ENCODE data around the gene CSGALNACT2. TPM values are rescaled to one million over a fixed set of nuclear protein-coding genes. Genes with fewer than 3 reads are reported as not detected.

The CSGALNACT2 gene
- total RNA-seq, 1 experiment from 2014 or later = 3.6 TPM

GRCh38 chr10:43155741-43156140, 17.5 kb downstream of the CSGALNACT2 start:
- H4K20me1 ChIP-seq (ENCODE audit: low read length) = 0 out of 2 replicates have a peak, but pooled peaks cover 3% of the 10 kb centered on the region
- no peaks in the 10 kb centered on the region; the same call in 1 of the 2 replicates for H3K4me1 ChIP-seq (ENCODE audit: insufficient read depth, low read length)
- H3K27ac ChIP-seq (ENCODE audit: low read length) = no peak overlapping the region
- no TSS peak for BruUV-seq (replicated peaks)
- POLR2A ChIA-PET (ENCODE audit: unreplicated experiment) = no interaction called here
- H2AFZ ChIP-seq (ENCODE audit: low read length) = no peak overlapping the region
- H3K4me3 ChIP-seq (ENCODE audit: low read length) = no peak overlapping the region
- no peaks in the 10 kb centered on the region for H3K9me2 ChIP-seq (replicated peaks; ENCODE audit: low read length)
- DNase-seq = no peak
- intact Hi-C loops (cut with micrococcal nuclease) = no loop called here
- ATAC-seq = no peak
- no peaks in the 10 kb centered on the region for H3K9me3 ChIP-seq (ENCODE audit: low read length)
- H3K4me2 ChIP-seq (ENCODE audit: low read length) = no peak overlapping the region
- H3K36me3 ChIP-seq (ENCODE audit: low read depth, low read length) = no peaks in the 10 kb centered on the region
- TF ChIP-seq CTCF (conservative IDR thresholded peaks at IDR 0.05; ENCODE audit: low read depth, low read length) (no peak), EZH2phosphoT487 (IDR thresholded peaks at IDR 0.05; ENCODE audit: borderline replicate concordance, low read length) (no peak), EZH2 (IDR thresholded peaks at IDR 0.05; ENCODE audit: low read length, unreplicated experiment) (no peak)
- H3K9ac ChIP-seq (ENCODE audit: low read length) = no peak overlapping the region
- no peaks in the 10 kb centered on the region for H3F3A ChIP-seq (ENCODE audit: low read length, unreplicated experiment)
- peaks cover 10% of the 10 kb centered on the region for H3K79me2 ChIP-seq (ENCODE audit: low read length)
- H3K27me3 ChIP-seq (ENCODE audit: low read length) = no peaks in the 10 kb centered on the region
- CTCF ChIA-PET = no interaction called here

- ChIA-PET CTCF (no interaction called here), POLR2A (ENCODE audit: unreplicated experiment) (no interaction called here)
- DNase-seq (no peak), ATAC-seq (no peak)
- no peak overlapping the region for H2AFZ ChIP-seq (ENCODE audit: low read length)
- H3K9me2 ChIP-seq (replicated peaks; ENCODE audit: low read length) = no peaks in the 10 kb centered on the region
- no peak overlapping the region for H3K4me3 ChIP-seq (ENCODE audit: low read length)
- no peak overlapping the region for H3K9ac ChIP-seq (ENCODE audit: low read length)
- no peak overlapping the region for H3K27ac ChIP-seq (ENCODE audit: low read length)
- intact Hi-C loops (cut with micrococcal nuclease) = no loop called here
- H3K27me3 ChIP-seq (ENCODE audit: low read length) = no peaks in the 10 kb centered on the region
- peaks cover under 1% of the 10 kb centered on the region; the same call in 1 of the 2 replicates for H3K79me2 ChIP-seq (ENCODE audit: low read length)
- H3K9me3 ChIP-seq (ENCODE audit: low read length) = no peaks in the 10 kb centered on the region
- H3K4me2 ChIP-seq (ENCODE audit: low read length) = no peak overlapping the region
- no peaks in the 10 kb centered on the region for H3K36me3 ChIP-seq (ENCODE audit: low read depth, low read length)
- 0 out of 2 replicates have a peak, but pooled peaks cover 3% of the 10 kb centered on the region for H4K20me1 ChIP-seq (ENCODE audit: low read length)
- TF ChIP-seq EZH2phosphoT487 (IDR thresholded peaks at IDR 0.05; ENCODE audit: borderline replicate concordance, low read length) = no peak
- TF ChIP-seq CTCF (conservative IDR thresholded peaks at IDR 0.05; ENCODE audit: low read depth, low read length) = no peak
- TF ChIP-seq EZH2 (IDR thresholded peaks at IDR 0.05; ENCODE audit: low read length, unreplicated experiment) = no peak
- H3F3A ChIP-seq (ENCODE audit: low read length, unreplicated experiment) = no peaks in the 10 kb centered on the region
- H3K4me1 ChIP-seq (ENCODE audit: insufficient read depth, low read length) = no peaks in the 10 kb centered on the region; the same call in 1 of the 2 replicates
- no TSS peak for BruUV-seq (replicated peaks)
Measured at GRCh38 chr10:43156590-43157341, 18.5 kb downstream of the CSGALNACT2 start.

GRCh38 chr10:43158636-43159035, 20.4 kb downstream of the CSGALNACT2 start:
- no peak overlapping the region for H3K4me3 ChIP-seq (ENCODE audit: low read length)
- no peaks in the 10 kb centered on the region; the same call in 1 of the 2 replicates for H3K4me1 ChIP-seq (ENCODE audit: insufficient read depth, low read length)
- DNase-seq (no peak), ATAC-seq (no peak)
- H3F3A ChIP-seq (ENCODE audit: low read length, unreplicated experiment) = no peaks in the 10 kb centered on the region
- H3K9me2 ChIP-seq (replicated peaks; ENCODE audit: low read length) = no peaks in the 10 kb centered on the region
- no peak overlapping the region for H3K4me2 ChIP-seq (ENCODE audit: low read length)
- no peak overlapping the region for H2AFZ ChIP-seq (ENCODE audit: low read length)
- H3K36me3 ChIP-seq (ENCODE audit: low read depth, low read length) = no peaks in the 10 kb centered on the region
- intact Hi-C loops (cut with micrococcal nuclease) = no loop called here
- BruUV-seq (replicated peaks) = no TSS peak
- TF ChIP-seq EZH2 (IDR thresholded peaks at IDR 0.05; ENCODE audit: low read length, unreplicated experiment) = no peak
- no peak for TF ChIP-seq CTCF (conservative IDR thresholded peaks at IDR 0.05; ENCODE audit: low read depth, low read length)
- no peak for TF ChIP-seq EZH2phosphoT487 (IDR thresholded peaks at IDR 0.05; ENCODE audit: borderline replicate concordance, low read length)
- no peak overlapping the region for H3K27ac ChIP-seq (ENCODE audit: low read length)
- ChIA-PET CTCF (no interaction called here), POLR2A (ENCODE audit: unreplicated experiment) (no interaction called here)
- 0 out of 2 replicates have a peak, but pooled peaks cover 3% of the 10 kb centered on the region for H4K20me1 ChIP-seq (ENCODE audit: low read length)
- no peaks in the 10 kb centered on the region for H3K9me3 ChIP-seq (ENCODE audit: low read length)
- no peaks in the 10 kb centered on the region for H3K79me2 ChIP-seq (ENCODE audit: low read length)
- no peak overlapping the region for H3K9ac ChIP-seq (ENCODE audit: low read length)
- H3K27me3 ChIP-seq (ENCODE audit: low read length) = no peaks in the 10 kb centered on the region
